ENCODE measurements around the gene WDR93. TPM values are rescaled to one million over a fixed set of nuclear protein-coding genes. Genes with fewer than 3 reads are reported as not detected.

Gene WDR93
- total RNA-seq, 1 experiment from 2014 or later, result 0.16 TPM

- DNase-seq, result peak in 1 of 2 experiments; percentile 41
Measured at GRCh38 chr15:89673165-89673512, 17.5 kb upstream of the WDR93 start.

GRCh38 chr15:89674526-89674925, 16.1 kb upstream of the WDR93 start:
- peak in 1 of 2 experiments; percentile 4 for TF ChIP-seq CTCF (IDR thresholded peaks at IDR 0.05; ENCODE audit: insufficient read depth in 1 of 2, low read depth in 1 of 2, low read length in 1 of 2, severe bottlenecking in 1 of 2, unreplicated experiment in 1 of 2)
- H3K36me3 ChIP-seq (ENCODE audit: control insufficient read depth, insufficient read depth, low read length), result no peaks in the 10 kb centered on the region
- ChIA-PET CTCF (no interaction called here), POLR2A (interaction anchor here (0.5 kb wide), 1 partner anchor 52 kb away, joined by 3 read pairs; no protein-coding TSS in a partner anchor)
- Mint-ChIP-seq H3K4me3 (ENCODE audit: unreplicated experiment) (no peak overlapping the region), H3K9me3 (ENCODE audit: unreplicated experiment) (no peaks in the 10 kb centered on the region), H3K27ac (ENCODE audit: unreplicated experiment) (no peak overlapping the region), H3K4me1 (ENCODE audit: low read depth, unreplicated experiment) (no peaks in the 10 kb centered on the region), H3K36me3 (ENCODE audit: insufficient read depth, unreplicated experiment) (no peaks in the 10 kb centered on the region), H3K27me3 (ENCODE audit: insufficient read depth, unreplicated experiment) (no peaks in the 10 kb centered on the region)
- 0 out of 2 replicates have a peak, but pooled peaks cover 6% of the 10 kb centered on the region for H3K4me1 ChIP-seq
- intact Hi-C loops (cut with micrococcal nuclease; ENCODE audit: unreplicated experiment), result no loop called here
- no peak overlapping the region for H3K4me3 ChIP-seq (ENCODE audit: low read depth, low read length)
- no peaks in the 10 kb centered on the region for H3K27me3 ChIP-seq (replicated peaks; ENCODE audit: control insufficient read depth, insufficient read depth, low read length)
- no TSS peak for BruUV-seq (replicated peaks)
- no peaks in the 10 kb centered on the region for H3K9me3 ChIP-seq
- DNase-seq, result no peak

More at GRCh38 chr15:89673165-89673512, 17.5 kb upstream of the WDR93 start:
- Histone ChIP-seq H3K36me3 (ENCODE audit: control insufficient read depth, insufficient read depth, low read length) (no peaks in the 10 kb centered on the region), H3K9me3 (no peaks in the 10 kb centered on the region), H3K27me3 (replicated peaks; ENCODE audit: control insufficient read depth, insufficient read depth, low read length) (no peaks in the 10 kb centered on the region), H3K4me1 (0 out of 2 replicates have a peak, but pooled peaks cover 6% of the 10 kb centered on the region), H3K4me3 (ENCODE audit: low read depth, low read length) (no peak overlapping the region)
- Mint-ChIP-seq H3K4me1 (ENCODE audit: low read depth, unreplicated experiment) (no peaks in the 10 kb centered on the region), H3K4me3 (ENCODE audit: unreplicated experiment) (no peak overlapping the region), H3K27ac (ENCODE audit: unreplicated experiment) (no peak overlapping the region), H3K9me3 (ENCODE audit: unreplicated experiment) (no peaks in the 10 kb centered on the region), H3K36me3 (ENCODE audit: insufficient read depth, unreplicated experiment) (no peaks in the 10 kb centered on the region), H3K27me3 (ENCODE audit: insufficient read depth, unreplicated experiment) (no peaks in the 10 kb centered on the region)
- peak; percentile 28 to 35 for TF ChIP-seq CTCF (IDR thresholded peaks at IDR 0.05; ENCODE audit: insufficient read depth in 1 of 2, low read depth in 1 of 2, low read length in 1 of 2, severe bottlenecking in 1 of 2, unreplicated experiment in 1 of 2)
- intact Hi-C loops (cut with micrococcal nuclease; ENCODE audit: unreplicated experiment), result no loop called here
- ChIA-PET CTCF (interaction anchor here (0.7 to 1.1 kb wide), 2 partner anchors 11 to 470 kb away, joined by 3 read pairs; no protein-coding TSS in a partner anchor), POLR2A (no interaction called here)
- no TSS peak for BruUV-seq (replicated peaks)

- CTCF ChIA-PET, result no interaction called here
Measured at GRCh38 chr15:89675606-89676005, 15.0 kb upstream of the WDR93 start.

More at GRCh38 chr15:89675606-89676005, 15.0 kb upstream of the WDR93 start:
- Mint-ChIP-seq H3K4me3 (ENCODE audit: unreplicated experiment) (no peak overlapping the region), H3K27me3 (ENCODE audit: insufficient read depth, unreplicated experiment) (no peaks in the 10 kb centered on the region), H3K9me3 (ENCODE audit: unreplicated experiment) (no peaks in the 10 kb centered on the region), H3K27ac (ENCODE audit: unreplicated experiment) (no peak overlapping the region), H3K4me1 (ENCODE audit: low read depth, unreplicated experiment) (no peaks in the 10 kb centered on the region), H3K36me3 (ENCODE audit: insufficient read depth, unreplicated experiment) (no peaks in the 10 kb centered on the region)
- H3K36me3 ChIP-seq (ENCODE audit: control insufficient read depth, insufficient read depth, low read length), result no peaks in the 10 kb centered on the region
- H3K4me1 ChIP-seq, result 0 out of 2 replicates have a peak, but pooled peaks cover 6% of the 10 kb centered on the region
- no peaks in the 10 kb centered on the region for H3K27me3 ChIP-seq (replicated peaks; ENCODE audit: control insufficient read depth, insufficient read depth, low read length)
- DNase-seq, result no peak
- POLR2A ChIA-PET, result no interaction called here
- intact Hi-C loops (cut with micrococcal nuclease; ENCODE audit: unreplicated experiment), result no loop called here
- no peak for TF ChIP-seq CTCF (IDR thresholded peaks at IDR 0.05; ENCODE audit: insufficient read depth in 1 of 2, low read depth in 1 of 2, low read length in 1 of 2, severe bottlenecking in 1 of 2, unreplicated experiment in 1 of 2)
- BruUV-seq (replicated peaks), result no TSS peak
- no peak overlapping the region for H3K4me3 ChIP-seq (ENCODE audit: low read depth, low read length)
- H3K9me3 ChIP-seq, result no peaks in the 10 kb centered on the region

All from Caco-2 (cell line).